Urinary bladder (tissue), 4 donors: ENCODE measurements around the gene CCL25. TPM values are rescaled to one million over a fixed set of nuclear protein-coding genes. Genes with fewer than 3 reads are reported as not detected.

Experiments
- DNase-seq: peaks from one replicate; pipeline ENCODE4 v3.0.0-alpha.2; 2015; ENCODE audit errors: extremely low spot score
- H3K27ac ChIP-seq: one replicate; pipeline ENCODE4 v1.5.1; 2013; ENCODE audit warnings: low read depth, mild to moderate bottlenecking, moderate library complexity
- H3K36me3 ChIP-seq: one replicate; pipeline ENCODE4 v1.6.1; 2013; ENCODE audit warnings: mild to moderate bottlenecking, moderate library complexity; ENCODE audit not compliant: insufficient read depth
- H3K4me1 ChIP-seq: one replicate; pipeline ENCODE4 v1.6.1; 2013; ENCODE audit warnings: mild to moderate bottlenecking, moderate library complexity; ENCODE audit not compliant: insufficient read depth
- H3K4me3 ChIP-seq: one replicate; pipeline ENCODE4 v1.5.1; 2013; ENCODE audit warnings: low read depth, low read length
- WGBS: extraction: QIAGEN DNeasy Blood & Tissue Kit; methylation state at CpG from one replicate; pipeline ENCODE4 v1.1.7; 2013; 5-methylcytosine and 5-hydroxymethylcytosine counted together
- polyA plus RNA-seq: library from polyadenylated mRNA; stranded (reverse); fragments of 200-250 nt; gene quantifications from one replicate; pipeline ENCODE4 v1.2.3, GENCODE V29; 2013
- total RNA-seq: library from RNA; depleted of rRNA; stranded (reverse); fragments of >200 nt; gene quantifications from one replicate; pipeline ENCODE4 v1.2.3, GENCODE V29; 2014
- donor health status: healthy with polysubstance abuse.
- donor health status: healthy.

Gene CCL25
- total and polyA plus RNA-seq, 2 donors = not detected

DNA sequence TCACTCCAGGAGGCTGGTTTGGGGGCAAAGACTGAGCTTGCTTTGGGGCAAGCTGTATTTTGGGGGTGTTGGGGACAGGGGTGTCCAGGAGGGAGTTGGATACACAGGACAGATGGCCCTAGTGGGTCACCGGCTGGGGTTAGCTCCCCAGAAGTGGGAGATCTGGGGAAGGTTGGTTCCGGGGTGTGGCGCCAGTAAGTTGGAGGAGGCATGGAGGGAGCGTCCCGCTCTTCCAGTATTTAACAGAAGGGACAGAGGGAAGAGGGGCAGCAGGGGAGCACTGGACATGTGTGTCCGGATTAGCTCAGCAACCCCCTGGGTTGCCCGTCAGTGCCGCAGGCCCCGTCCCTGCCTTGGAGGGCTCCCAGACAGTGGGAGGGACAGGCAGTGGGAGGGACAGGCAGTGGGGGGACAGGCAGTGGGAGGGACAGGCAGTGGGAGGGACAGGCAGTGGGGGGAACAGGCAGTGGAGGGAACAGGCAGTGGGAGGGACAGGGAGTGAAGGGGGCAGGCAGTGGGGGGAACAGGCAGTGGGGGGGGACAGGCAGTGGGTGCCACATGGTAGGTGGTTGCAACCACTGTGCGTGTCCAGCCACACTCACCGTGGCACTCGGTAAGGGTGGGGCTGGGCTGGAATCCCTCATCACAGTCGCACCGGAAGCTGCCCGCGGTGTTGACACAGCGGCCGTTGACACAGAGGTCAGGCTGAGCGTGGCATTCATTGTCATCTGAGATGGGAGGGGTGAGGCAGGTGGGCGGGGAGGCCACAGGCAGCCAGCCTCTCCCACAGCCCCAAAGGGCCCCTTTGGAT is 33.2 kb downstream of the CCL25 start:
- Histone ChIP-seq H3K4me3 (no peak overlapping the region), H3K36me3 (no peaks in the 10 kb centered on the region), H3K4me1 (no peaks in the 10 kb centered on the region), H3K27ac (no peak overlapping the region)
- no peak for DNase-seq
- 72% methylated on average over 20 of the region's 20 CpGs for WGBS

DNA sequence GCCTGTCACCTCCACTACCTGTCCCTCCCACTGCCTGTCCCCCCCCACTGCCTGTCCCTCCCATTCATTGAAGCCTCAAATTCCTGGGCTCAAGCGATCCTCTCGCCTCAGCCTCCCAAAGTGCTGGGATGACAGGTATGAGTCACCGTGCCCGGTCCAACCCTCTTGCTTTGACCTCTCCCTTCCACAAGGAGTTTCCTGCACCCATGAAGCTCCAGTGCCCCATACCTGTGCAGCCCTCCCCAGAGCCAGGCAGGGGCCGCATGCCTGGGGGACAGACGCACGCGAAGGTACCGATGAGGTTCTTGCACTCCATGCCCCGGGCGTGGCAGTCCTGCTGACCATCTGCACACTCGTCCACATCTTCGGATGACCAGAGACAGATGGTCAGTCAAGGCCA is 34.3 kb downstream of the CCL25 start:
- WGBS = 96% methylated on average over 13 of the region's 13 CpGs
- no peaks in the 10 kb centered on the region for H3K36me3 ChIP-seq

GRCh38 chr19:8087876-8088275 is 35.3 kb downstream of the CCL25 start:
- WGBS = 96% methylated on average over 15 of the region's 15 CpGs
- H3K4me1 ChIP-seq = no peaks in the 10 kb centered on the region
- no peak overlapping the region for H3K4me3 ChIP-seq
- H3K27ac ChIP-seq = no peak overlapping the region
- H3K36me3 ChIP-seq = no peaks in the 10 kb centered on the region
- DNase-seq = no peak

More for the DNA sequence above, 34.3 kb downstream of the CCL25 start:
- H3K4me1 ChIP-seq = no peaks in the 10 kb centered on the region
- no peak overlapping the region for H3K4me3 ChIP-seq
- DNase-seq = no peak
- no peak overlapping the region for H3K27ac ChIP-seq

GRCh38 chr19:8088752-8089663 is 36.4 kb downstream of the CCL25 start:
- Histone ChIP-seq H3K4me3 (no peak overlapping the region), H3K4me1 (no peaks in the 10 kb centered on the region), H3K27ac (no peak overlapping the region), H3K36me3 (no peaks in the 10 kb centered on the region)
- WGBS = 85% methylated on average over 8 of the region's 8 CpGs
- no peak for DNase-seq

DNA sequence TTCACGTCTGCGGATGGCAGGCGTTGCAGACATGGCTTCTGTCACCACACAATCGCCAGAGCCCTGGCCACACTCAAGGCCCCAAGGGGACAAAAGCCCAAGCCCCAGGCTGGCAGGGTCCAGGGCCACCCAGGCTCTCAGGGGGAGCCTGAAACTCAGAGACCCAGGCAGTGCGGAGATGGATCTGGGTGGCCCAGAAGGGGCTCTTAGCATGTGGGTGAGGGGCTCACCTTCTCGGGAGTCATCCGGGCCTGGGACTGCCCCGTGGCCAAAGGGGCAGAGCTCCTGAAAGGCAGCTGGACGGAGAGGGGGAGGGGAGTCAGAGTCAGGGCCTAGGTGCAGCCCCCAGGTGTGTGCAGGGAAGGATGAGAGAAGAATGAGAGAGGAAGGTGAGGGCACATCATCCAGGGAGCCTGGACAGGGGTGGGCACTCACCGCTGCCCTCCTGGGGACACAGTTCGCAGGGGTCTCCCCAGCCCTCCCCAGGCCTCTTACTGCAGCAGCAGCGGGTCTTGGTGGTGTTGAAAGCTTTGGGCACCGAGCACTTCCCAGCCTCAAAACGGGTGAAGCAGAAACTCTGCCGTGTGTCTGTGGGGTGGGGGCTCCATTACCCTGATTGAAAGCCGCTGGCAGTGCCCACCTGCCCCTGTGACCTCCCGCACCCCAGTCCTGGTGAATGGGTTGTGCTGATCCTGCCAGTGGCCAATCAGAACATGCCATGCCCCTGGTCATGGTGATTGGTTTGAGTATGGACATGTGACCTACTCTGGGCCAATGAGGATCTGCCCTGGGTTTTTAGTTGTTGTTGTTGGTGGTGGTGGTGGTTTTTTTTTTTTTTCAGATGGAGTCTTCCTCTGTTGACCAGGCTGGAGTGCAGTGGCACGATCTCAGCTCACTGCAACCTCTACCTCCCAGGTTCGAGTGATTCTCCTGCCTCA is 37.4 kb downstream of the CCL25 start:
- no peak for DNase-seq
- Histone ChIP-seq H3K4me1 (no peaks in the 10 kb centered on the region), H3K4me3 (no peak overlapping the region), H3K36me3 (no peaks in the 10 kb centered on the region), H3K27ac (no peak overlapping the region)
- WGBS = 85% methylated on average over 19 of the region's 19 CpGs

DNA sequence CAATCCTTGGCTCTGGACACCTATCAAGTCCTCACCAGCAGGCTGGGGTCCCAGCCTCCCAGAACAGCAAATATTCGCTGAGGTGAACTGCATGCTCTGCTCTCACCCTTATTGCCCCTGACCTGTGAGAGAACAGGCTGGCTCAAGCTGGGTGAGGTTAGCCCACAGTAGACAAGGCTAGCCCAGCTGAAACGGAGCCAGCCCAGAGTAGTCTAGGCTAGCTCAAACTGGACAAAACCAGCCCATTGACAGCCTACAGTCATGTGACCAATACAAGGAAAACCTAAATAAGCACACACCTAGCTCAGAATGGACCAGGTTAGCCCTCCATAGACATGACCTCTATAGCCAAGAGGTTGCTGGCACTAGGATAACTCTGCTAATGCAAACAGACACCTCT is 38.4 kb downstream of the CCL25 start:
- H3K36me3 ChIP-seq = no peaks in the 10 kb centered on the region
- no peak for DNase-seq
- no peak overlapping the region for H3K27ac ChIP-seq
- WGBS = 93% methylated on average over 2 of the region's 2 CpGs
- no peaks in the 10 kb centered on the region for H3K4me1 ChIP-seq
- H3K4me3 ChIP-seq = no peak overlapping the region

DNA sequence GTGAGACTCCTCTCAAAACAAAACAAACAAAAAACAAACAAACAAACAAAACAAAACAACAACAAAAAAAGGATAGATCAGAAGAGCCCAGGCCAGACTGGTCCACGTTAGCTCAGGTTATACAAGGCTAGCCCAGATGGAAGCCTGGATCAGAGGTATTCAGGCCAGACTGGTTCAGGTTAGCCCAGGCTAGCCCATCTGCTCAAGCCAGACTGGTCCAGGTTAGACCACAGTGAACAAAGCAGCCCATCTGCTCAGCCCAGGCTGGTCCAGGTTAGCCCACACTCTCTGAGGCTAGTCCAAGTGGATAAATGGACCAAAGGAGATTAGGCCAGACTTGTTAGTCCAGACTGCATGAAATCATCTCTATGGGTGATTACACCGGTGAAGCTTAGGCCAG is 41.2 kb downstream of the CCL25 start:
- Histone ChIP-seq H3K4me1 (no peaks in the 10 kb centered on the region), H3K4me3 (no peak overlapping the region), H3K27ac (no peak overlapping the region), H3K36me3 (no peaks in the 10 kb centered on the region)
- WGBS = 92% methylated on average over 2 of the region's 2 CpGs
- DNase-seq = no peak

GRCh38 chr19:8094336-8094735 is 41.8 kb downstream of the CCL25 start:
- no peak for DNase-seq
- no peaks in the 10 kb centered on the region for H3K4me1 ChIP-seq
- H3K4me3 ChIP-seq = no peak overlapping the region
- 91% methylated on average over 6 of the region's 6 CpGs for WGBS
- no peak overlapping the region for H3K27ac ChIP-seq
- H3K36me3 ChIP-seq = no peaks in the 10 kb centered on the region

DNA sequence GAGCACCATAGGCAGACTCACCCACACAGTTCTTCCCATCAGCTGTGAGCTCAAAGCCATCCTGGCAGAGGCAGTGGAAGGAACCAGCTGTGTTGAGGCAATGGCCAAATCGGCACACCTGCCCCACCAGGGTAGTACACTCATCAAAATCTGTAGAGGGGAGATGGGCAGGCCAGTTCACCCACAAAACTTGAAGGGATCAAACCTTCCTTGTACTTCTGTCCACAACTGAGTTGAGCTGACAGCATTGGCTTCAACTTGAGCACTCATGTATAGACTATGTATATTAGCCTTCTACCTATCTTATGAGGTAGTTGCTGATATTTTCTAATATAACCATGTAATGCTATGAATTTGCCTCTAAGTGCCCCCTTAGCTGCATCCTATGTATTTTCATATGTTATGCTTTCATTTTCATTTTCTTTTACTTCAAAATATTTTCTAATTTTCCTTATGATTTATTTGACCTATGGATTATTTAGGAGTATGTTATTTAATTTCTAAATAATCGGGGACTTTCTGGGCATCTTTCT is 42.9 kb downstream of the CCL25 start:
- Histone ChIP-seq H3K36me3 (no peaks in the 10 kb centered on the region), H3K4me1 (no peaks in the 10 kb centered on the region), H3K27ac (no peak overlapping the region), H3K4me3 (no peak overlapping the region)
- 80% methylated on average over 2 of the region's 2 CpGs for WGBS
- no peak for DNase-seq

DNA sequence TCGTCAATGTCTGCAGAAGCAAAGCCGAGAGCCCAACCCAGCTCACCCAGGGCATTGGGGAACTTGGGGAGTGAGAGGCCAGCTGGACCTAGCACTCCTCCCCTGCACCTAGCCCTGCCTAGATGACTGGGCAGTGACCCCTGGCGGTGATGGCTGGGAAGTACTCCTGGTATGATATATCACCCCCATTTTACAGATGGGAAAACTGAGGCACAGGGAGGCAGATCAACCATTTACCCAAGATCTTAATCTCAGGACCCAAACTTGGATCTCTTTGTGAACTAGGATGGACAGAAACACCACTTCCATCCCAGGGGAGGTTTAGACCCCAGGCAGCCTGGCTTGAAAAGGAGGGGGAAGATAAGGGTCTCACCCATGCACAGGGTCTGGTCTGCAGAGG is 43.5 kb downstream of the CCL25 start:
- H3K36me3 ChIP-seq = no peaks in the 10 kb centered on the region
- H3K4me1 ChIP-seq = no peaks in the 10 kb centered on the region
- 98% methylated on average over 3 of the region's 3 CpGs for WGBS
- DNase-seq = no peak
- no peak overlapping the region for H3K27ac ChIP-seq
- no peak overlapping the region for H3K4me3 ChIP-seq

DNA sequence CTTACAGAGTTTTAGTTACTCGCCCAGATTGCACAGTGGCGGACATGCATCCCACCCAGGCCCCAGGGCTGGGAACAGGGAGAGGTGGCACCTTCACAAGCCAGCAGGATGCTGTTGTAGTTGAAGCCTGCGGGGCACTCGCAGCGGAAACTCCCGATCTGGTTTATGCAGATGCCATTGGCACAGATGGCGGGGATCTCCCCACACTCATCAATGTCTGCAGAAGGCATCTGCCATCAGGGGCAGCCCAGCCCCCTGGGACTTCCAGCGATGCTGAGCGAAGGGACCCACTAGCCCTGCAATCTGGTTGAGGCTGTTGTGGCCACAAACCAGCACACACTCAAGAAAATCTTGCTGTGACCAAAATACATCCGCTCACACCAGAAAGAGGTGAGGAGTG is 44.6 kb downstream of the CCL25 start:
- H3K27ac ChIP-seq = no peak overlapping the region
- 92% methylated on average over 10 of the region's 10 CpGs for WGBS
- DNase-seq = no peak
- H3K36me3 ChIP-seq = no peaks in the 10 kb centered on the region
- no peaks in the 10 kb centered on the region for H3K4me1 ChIP-seq
- no peak overlapping the region for H3K4me3 ChIP-seq

GRCh38 chr19:8097681-8098567 is 45.4 kb downstream of the CCL25 start:
- no peak for DNase-seq
- Histone ChIP-seq H3K4me3 (no peak overlapping the region), H3K4me1 (no peaks in the 10 kb centered on the region), H3K36me3 (no peaks in the 10 kb centered on the region), H3K27ac (no peak overlapping the region)
- 92% methylated on average over 5 of the region's 5 CpGs for WGBS
